GM19452 (cell line): ENCODE results near the gene SNAPC2.

ENCODE experiments used
- ATAC-seq: cut with Tn5 transposase; IDR thresholded peaks from one replicate; pipeline ENCODE4 v1.9.1; 2021; ENCODE audit not compliant: unreplicated experiment

Gene SNAPC2, protein sequence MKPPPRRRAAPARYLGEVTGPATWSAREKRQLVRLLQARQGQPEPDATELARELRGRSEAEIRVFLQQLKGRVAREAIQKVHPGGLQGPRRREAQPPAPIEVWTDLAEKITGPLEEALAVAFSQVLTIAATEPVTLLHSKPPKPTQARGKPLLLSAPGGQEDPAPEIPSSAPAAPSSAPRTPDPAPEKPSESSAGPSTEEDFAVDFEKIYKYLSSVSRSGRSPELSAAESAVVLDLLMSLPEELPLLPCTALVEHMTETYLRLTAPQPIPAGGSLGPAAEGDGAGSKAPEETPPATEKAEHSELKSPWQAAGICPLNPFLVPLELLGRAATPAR

DNA sequence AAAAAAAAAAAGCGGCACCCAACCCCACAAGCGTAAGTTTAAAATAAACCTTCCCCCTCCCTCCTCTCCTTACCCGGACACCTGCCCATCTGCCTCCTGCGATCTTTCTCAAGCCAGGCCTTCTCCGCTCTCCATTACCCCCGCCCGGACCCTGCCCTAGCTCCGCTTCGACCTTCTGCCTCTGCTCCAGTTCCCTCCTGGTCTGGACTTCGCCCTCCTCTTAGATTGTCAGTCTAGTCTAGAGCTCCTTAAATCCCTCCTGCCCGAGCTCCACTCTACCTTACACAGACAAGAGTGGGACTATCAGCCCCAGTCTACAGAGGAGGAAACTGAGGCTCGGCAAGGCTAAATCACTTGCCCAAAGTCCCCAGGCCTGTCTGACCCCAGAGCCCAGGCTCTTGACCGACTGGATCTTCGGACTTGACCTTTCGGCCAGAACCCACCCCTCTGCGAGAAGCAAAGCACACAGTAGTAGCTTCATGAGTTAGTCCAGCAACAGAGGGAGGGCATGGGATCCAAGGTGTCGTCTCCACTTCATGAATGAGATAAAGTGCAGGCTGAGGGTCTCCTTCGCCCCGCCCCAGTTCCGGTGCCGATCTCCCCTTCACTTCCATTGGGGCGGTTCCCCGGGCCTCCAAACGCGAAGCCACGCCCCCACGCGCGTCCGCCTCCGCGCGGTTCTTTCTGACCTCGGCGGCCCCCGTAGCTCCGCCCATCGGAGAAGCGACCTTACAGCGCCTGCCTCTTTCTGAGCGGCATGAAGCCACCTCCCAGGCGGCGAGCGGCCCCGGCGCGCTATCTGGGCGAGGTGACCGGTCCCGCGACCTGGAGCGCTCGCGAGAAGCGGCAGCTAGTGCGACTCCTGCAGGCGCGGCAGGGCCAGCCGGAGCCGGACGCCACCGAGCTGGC lies at the start of gene SNAPC2:
TSS of gene SNAPC2 (plus strand) at position 729 of the 909 bp plus-strand sequence. CDS start at position 758, 29 bp downstream.
- ATAC-seq, result peak; percentile 65

GRCh38 chr19:7870571-7871436 lies 49.3 kb upstream of the SNAPC2 start:
- no peak for ATAC-seq

- no peak for ATAC-seq
These were observed 48.5 kb upstream of the SNAPC2 start for GRCh38 chr19:7871437-7872305.

DNA sequence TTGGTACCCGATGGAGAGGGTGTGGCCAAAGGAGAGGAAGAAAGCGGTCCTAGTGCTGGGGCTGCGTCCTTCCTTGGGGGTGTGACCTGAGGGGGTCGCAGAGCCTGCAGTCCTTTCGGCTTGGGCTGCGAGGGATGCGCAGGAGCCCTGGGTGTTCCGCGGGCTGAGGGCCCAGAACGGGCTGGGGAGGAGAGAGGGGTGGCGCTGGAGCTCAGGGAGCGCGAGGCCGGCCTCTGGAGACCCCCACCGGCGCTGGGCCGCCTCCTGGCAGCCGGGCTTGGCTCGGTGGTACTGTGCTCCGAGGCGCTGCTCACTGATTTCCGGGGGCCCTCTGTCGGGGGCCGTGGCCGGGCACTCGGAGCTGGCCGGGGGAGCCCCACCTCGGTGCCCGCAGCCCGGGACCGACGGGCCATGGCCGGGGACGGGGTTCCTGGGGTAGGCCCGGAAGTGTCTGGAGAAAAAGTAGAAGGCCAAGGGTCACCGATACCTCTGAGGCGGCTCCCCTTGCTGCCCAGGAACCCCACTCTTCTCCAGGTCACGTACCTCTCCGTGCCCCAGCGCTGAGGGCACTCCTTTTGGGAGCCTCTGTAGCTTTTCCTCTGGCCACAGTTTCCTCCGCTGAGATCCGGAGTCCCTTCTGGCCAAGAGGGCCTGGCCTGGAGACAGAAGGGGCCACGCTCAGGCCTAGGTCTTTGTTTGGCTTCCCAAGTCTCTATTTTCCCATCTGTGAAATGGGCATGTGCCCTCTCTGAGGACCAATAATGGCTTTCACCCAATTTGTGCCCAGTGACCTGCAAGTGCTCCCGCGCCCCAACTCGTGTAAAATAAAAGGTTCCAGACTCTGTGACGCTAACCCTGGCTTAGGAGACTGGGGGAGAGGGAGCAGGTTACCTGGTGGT lies 47.6 kb upstream of the SNAPC2 start:
- ATAC-seq, result no peak

- no peak for ATAC-seq
These were observed 46.6 kb upstream of the SNAPC2 start for GRCh38 chr19:7873304-7874075.

DNA sequence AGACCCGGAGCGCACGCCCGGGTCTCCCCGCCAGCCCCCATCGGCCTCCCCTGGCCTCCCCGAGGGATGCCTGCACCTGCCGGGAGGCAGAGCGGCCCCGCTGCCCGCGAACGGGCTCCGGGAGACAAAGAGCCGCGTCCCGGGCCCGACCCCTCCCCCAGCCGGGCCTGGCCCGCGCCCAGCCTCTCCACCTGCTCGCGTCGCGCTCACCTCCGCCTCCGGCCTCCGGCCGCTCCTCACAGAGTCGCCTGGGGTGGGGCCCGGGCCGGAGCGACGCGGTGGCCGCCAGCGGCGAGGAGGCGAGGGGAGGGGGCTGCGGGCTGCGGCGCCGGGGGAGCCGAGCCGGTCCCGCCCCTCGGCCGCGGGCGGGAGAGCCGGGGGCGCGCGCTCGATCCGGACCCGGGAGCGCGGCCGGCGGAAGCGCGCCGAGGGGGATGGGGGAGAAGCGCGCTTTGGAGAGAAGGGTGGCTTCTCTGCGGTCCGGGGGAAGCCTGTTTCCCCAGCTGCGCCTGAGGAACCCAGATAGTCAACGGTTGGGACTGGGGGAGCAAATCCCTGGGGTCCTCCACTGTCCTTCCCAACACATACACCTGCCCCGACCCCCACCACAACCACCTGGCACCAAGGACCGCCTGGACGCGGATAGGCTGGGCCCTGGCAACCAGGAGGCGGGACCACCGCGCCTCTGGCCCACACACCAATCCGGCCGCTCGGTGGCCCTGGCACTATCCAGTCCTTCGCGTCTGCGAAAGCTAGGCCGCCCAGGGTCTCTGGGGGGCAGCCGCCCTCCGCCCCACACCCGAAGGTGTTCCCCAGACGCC lies 45.9 kb upstream of the SNAPC2 start, which contains the start of gene PRR36:
TSS of gene PRR36 (minus strand) at position 315 of the 821 bp plus-strand sequence. CDS start 701 bp downstream, outside the sequence.
- no peak for ATAC-seq

DNA sequence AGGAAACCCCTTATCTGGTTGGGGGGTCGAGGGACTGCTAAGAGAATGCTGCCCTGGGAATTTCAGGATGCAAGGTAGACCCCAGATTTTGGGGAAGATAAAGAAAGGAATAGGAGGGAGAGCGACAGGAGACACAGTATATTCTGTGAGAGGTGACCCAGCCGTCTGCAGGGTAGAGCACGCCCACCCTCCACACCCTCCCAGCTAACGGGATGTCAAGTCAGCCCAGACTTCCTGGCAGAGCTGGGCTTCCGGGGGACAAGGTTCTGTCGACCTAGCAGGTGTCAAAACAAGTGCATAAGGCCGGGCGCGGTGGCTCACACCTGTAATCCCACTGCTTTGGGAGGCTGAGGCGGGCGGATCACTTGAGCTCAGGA lies 45.3 kb upstream of the SNAPC2 start:
- ATAC-seq, result no peak

- ATAC-seq, result no peak
These were observed 42.8 kb upstream of the SNAPC2 start for GRCh38 chr19:7877249-7877836.

GRCh38 chr19:7879111-7879807 lies 40.9 kb upstream of the SNAPC2 start:
- ATAC-seq, result no peak

- ATAC-seq, result no peak
These were observed 40.3 kb upstream of the SNAPC2 start for GRCh38 chr19:7879836-7880235.

DNA sequence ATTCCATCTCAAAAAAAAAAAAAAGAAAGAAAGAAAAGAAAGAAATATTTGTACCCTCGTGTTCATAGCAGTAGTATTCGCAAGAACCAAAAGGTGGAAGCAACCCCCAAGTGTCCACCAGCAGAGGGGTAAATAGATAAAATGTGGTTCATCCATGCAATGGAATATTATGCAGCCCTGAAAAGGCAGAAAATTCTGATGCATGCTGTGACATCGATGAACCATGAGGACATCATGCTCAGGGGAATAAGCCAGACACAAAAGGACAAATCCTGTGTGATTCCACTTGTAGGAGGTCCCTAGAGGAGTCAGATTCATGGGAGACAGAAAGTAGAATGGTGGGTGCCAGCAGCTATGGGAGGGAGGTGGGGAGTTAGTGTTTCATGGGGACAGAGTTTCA lies 38.2 kb upstream of the SNAPC2 start:
- no peak for ATAC-seq

GRCh38 chr19:7883105-7883504 lies 37.0 kb upstream of the SNAPC2 start:
- ATAC-seq, result no peak

- no peak for ATAC-seq
These were observed 36.2 kb upstream of the SNAPC2 start for GRCh38 chr19:7883796-7884570.

DNA sequence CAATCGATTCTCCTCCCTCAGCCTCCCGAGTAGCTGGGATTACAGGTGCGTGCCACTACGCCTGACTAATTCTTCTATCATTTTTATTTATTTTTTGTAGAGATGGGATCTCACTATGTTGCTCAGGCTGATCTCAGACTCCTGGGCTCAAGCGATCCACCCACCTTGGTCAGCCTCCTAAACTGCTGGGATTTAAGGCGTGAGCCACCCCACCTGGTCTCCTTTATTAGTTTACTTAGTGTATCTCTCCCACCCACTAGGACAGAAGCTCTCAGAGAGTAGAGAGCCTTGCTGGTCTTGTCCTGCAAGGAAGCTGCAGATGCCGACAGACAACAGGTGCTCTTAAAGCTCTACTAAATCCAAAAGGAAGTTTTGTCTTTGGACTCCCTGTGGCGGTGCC lies 34.3 kb upstream of the SNAPC2 start:
- ATAC-seq, result no peak

GRCh38 chr19:7887408-7888144 lies 32.6 kb upstream of the SNAPC2 start:
- no peak for ATAC-seq
